ENCODE data around the gene CCDC6.

DNA sequence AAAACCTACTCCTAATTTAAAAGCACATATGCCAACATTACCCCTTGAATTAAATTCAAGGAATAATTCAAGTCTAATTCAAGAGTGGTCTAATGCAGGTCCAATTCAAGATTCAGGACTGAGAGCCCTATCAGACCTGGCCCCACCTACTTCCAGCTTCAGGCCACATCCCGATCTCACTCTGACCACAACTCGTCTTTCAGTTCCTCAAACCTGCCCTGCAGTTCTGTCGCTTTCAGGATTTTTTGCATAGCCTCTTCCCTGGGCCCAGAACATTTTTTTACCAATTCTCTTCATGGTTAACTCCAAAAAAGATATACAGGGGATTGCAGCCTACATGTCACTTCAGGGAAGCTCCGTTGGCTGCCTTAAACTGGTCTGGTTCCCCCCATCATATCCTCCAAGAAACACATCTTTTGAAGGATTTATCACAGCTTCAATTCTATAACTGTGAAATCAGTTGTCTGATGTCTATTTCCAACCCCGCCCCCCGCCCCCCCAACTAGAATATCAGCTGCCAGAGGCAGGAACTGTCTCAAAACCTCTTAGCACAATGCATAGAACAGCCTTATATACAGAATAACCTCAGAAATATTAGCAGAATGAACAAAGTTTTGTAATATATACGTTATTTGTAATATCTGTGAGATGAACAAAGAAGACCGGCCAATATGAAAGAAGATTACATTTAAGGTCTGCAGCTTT is 20.8 kb downstream of the CCDC6 start:
- TF ChIP-seq CTCF (IDR thresholded peaks at IDR 0.05) (no peak), POLR2A (IDR thresholded peaks at IDR 0.05) (no peak)
